Activated effector memory CD4-positive, alpha-beta T cell treated with Interleukin-2 at 50 U/mL for 16 hours (primary cell): Measurements from ENCODE around the gene STON2.

ENCODE experiments used
- DNase-seq: peaks from one replicate; pipeline ENCODE4 v3.0.0-alpha.2; 2020

The STON2 gene

GRCh38 chr14:81418057-81418790 lies 18.1 kb upstream of the STON2 start:
- DNase-seq = no peak

GRCh38 chr14:81416981-81417380 lies 16.9 kb upstream of the STON2 start:
- DNase-seq = no peak

GRCh38 chr14:81416194-81416952 lies 16.2 kb upstream of the STON2 start:
- no peak for DNase-seq

GRCh38 chr14:81415781-81416180 lies 15.7 kb upstream of the STON2 start:
- no peak for DNase-seq

- DNase-seq = no peak
These were observed 14.0 kb upstream of the STON2 start for GRCh38 chr14:81414123-81414522.

- DNase-seq = no peak
These were observed 12.7 kb upstream of the STON2 start for GRCh38 chr14:81412779-81413178.

- DNase-seq = no peak
These were observed 8.5 kb upstream of the STON2 start for GRCh38 chr14:81408595-81408994.

GRCh38 chr14:81406863-81407262 lies 6.7 kb upstream of the STON2 start:
- DNase-seq = no peak

GRCh38 chr14:81402123-81402495 lies 2.0 kb upstream of the STON2 start:
- DNase-seq = no peak

- DNase-seq = no peak
These were observed 1.4 kb upstream of the STON2 start for GRCh38 chr14:81401420-81402122.

GRCh38 chr14:81400852-81401251 lies 728 bp upstream of the STON2 start:
- no peak for DNase-seq

GRCh38 chr14:81398196-81398891 lies 1.8 kb downstream of the STON2 start:
- no peak for DNase-seq

GRCh38 chr14:81396113-81396512 lies 4.0 kb downstream of the STON2 start:
- DNase-seq = no peak

GRCh38 chr14:81394739-81395138 lies 5.4 kb downstream of the STON2 start:
- no peak for DNase-seq

GRCh38 chr14:81392976-81393643 lies 7.0 kb downstream of the STON2 start:
- DNase-seq = no peak

GRCh38 chr14:81392052-81392451 lies 8.1 kb downstream of the STON2 start:
- no peak for DNase-seq

GRCh38 chr14:81390696-81391095 lies 9.4 kb downstream of the STON2 start:
- DNase-seq = no peak

- DNase-seq = no peak
These were observed 11.8 kb downstream of the STON2 start for GRCh38 chr14:81388336-81388735.

- DNase-seq = no peak
These were observed 13.8 kb downstream of the STON2 start for GRCh38 chr14:81386290-81386745.

GRCh38 chr14:81385886-81386285 lies 14.2 kb downstream of the STON2 start:
- no peak for DNase-seq

- no peak for DNase-seq
These were observed 14.7 kb downstream of the STON2 start for GRCh38 chr14:81385419-81385818.

- no peak for DNase-seq
These were observed 15.2 kb downstream of the STON2 start for GRCh38 chr14:81384900-81385299.
